K562 (cell line): ENCODE measurements around the gene COL21A1. TPM values are rescaled to one million over a fixed set of nuclear protein-coding genes. Genes with fewer than 3 reads are reported as not detected.

ENCODE experiments used
- ATAC-seq: fragments of 200-7000 bp; cut with Tn5 transposase; 3 replicates; pipeline ENCODE4 v1.9.1; 2020; ENCODE audit warnings: moderate library complexity
- BruUV-seq: library from RNA; stranded (reverse); fragments of 400-500 nt; replicated peaks from 2 replicates; lab custom pipeline; 2021; lab: Mats Ljungman, UMichigan
- CTCF ChIA-PET: fragments of 300-600 bp; formaldehyde crosslinking; extraction: SDS; loops from one replicate; lab custom pipeline; 2021; ENCODE audit warnings: low intra/inter-chr PET ratio; lab: Yijun Ruan, JAX
- POLR2A ChIA-PET: fragments of 300-600, 350-650 bp; sonication (Branson Sonifier 250); formaldehyde crosslinking; extraction: SDS; loops from one replicate; lab custom pipeline; 2021; ENCODE audit warnings: antibody characterized with exemption, inconsistent platforms; lab: Yijun Ruan, JAX
- DNase-seq, 4 experiments: peaks; one replicate each; pipeline versions ENCODE4 v3.0.0 to v3.0.0-alpha.2; 2011 to 2018; ENCODE audit warnings: low spot score in 3 of 4, mixed read lengths in 3 of 4; ENCODE audit errors: extremely low read depth in 1 of 4
- FAIRE-seq: peaks from 2 replicates; lab custom pipeline; 2011; peaks lifted over from hg19 to GRCh38; lab: Jason Lieb, UNC
- H2AFZ ChIP-seq: 2 replicates; pipeline ENCODE4 v1.6.0; 2011; ENCODE audit warnings: low read depth, low read length, control low read depth, inconsistent platforms
- H3K27ac ChIP-seq: fragments of 200-600 bp; 3 replicates; pipeline ENCODE4 v1.8.0; 2011; ENCODE audit warnings: low read depth, mild to moderate bottlenecking, control low read depth, inconsistent platforms, low read length, moderate library complexity, mixed read lengths; ENCODE audit errors: extremely low read depth
- H3K27me3 ChIP-seq, 2 experiments: fragments of 300-600 bp in 1 of 2; 2 replicates in 1 of 2; 3 replicates in 1 of 2; pipeline versions ENCODE4 v1.6.0 to v1.8.0; 2011; ENCODE audit warnings: inconsistent platforms in 2 of 2, low read length in 2 of 2, mild to moderate bottlenecking in 1 of 2, mixed read lengths in 1 of 2, moderate library complexity in 1 of 2; ENCODE audit not compliant: control insufficient read depth in 2 of 2, insufficient read depth in 2 of 2
- H3K36me3 ChIP-seq: fragments of 300-600 bp; 3 replicates; pipeline ENCODE4 v1.8.0; 2011; ENCODE audit warnings: mild to moderate bottlenecking, low read length, inconsistent platforms; ENCODE audit not compliant: control insufficient read depth, insufficient read depth
- H3K4me1 ChIP-seq, 2 experiments: fragments of 200-600 bp in 1 of 2; replicated peaks in 1 of 2; 2 replicates in 1 of 2; 3 replicates in 1 of 2; pipeline versions ENCODE4 v1.5.1 to v1.8.0; 2011; ENCODE audit warnings: inconsistent platforms in 2 of 2, low read length in 2 of 2, mild to moderate bottlenecking in 1 of 2, mixed read lengths in 1 of 2, moderate library complexity in 1 of 2; ENCODE audit not compliant: control insufficient read depth in 2 of 2, insufficient read depth in 2 of 2
- H3K4me2 ChIP-seq: 2 replicates; pipeline ENCODE4 v1.6.1; 2011; ENCODE audit warnings: low read length, control low read depth, inconsistent platforms, mixed read lengths; ENCODE audit not compliant: insufficient read depth
- H3K4me3 ChIP-seq: fragments of 200-600 bp; sonication (generic), shearing (Covaris generic); 2 replicates; pipeline ENCODE4 v1.5.1; 2016; ENCODE audit warnings: control low read depth, inconsistent platforms
- H3K79me2 ChIP-seq: fragments of 200-600 bp; 3 replicates; pipeline ENCODE4 v1.8.0; 2011; ENCODE audit warnings: low read length, inconsistent platforms; ENCODE audit not compliant: control insufficient read depth, insufficient read depth
- H3K9ac ChIP-seq, 2 experiments: 2 replicates each; pipeline versions ENCODE4 v1.6.0 to v1.6.1; 2011; ENCODE audit warnings: low read depth in 2 of 2, low read length in 2 of 2, control low read depth in 1 of 2, inconsistent platforms in 1 of 2, mild to moderate bottlenecking in 1 of 2, mixed read lengths in 1 of 2; ENCODE audit not compliant: insufficient read depth in 1 of 2
- H3K9me1 ChIP-seq: one replicate; pipeline ENCODE4 v1.6.0; 2011; ENCODE audit warnings: inconsistent platforms, mild to moderate bottlenecking, low read length, moderate library complexity; ENCODE audit not compliant: control insufficient read depth, insufficient read depth
- H3K9me3 ChIP-seq: replicated peaks from 2 replicates; pipeline ENCODE4 v1.5.1; 2011; ENCODE audit warnings: low read depth, low read length, inconsistent platforms; ENCODE audit not compliant: control insufficient read depth, insufficient read depth
- H4K20me1 ChIP-seq: replicated peaks from 2 replicates; pipeline ENCODE4 v1.6.1; 2011; ENCODE audit warnings: low read length, inconsistent platforms, mixed read lengths; ENCODE audit not compliant: control insufficient read depth, insufficient read depth
- BMI1 ChIP-seq: fragments of 150-350 bp; IDR thresholded peaks from 2 replicates; pipeline ENCODE4 v1.6.1; 2014; ENCODE audit warnings: low read length
- COPS2 ChIP-seq: fragments of 450-650 bp; conservative IDR thresholded peaks from 2 replicates; pipeline ENCODE4 v1.6.1; 2016; ENCODE audit warnings: mild to moderate bottlenecking, moderate library complexity
- GATAD2A ChIP-seq: fragments of 450-650 bp; IDR thresholded peaks from 2 replicates; pipeline ENCODE4 v1.6.1; 2017
- NFE2L1 ChIP-seq: fragments of 450-650 bp; IDR thresholded peaks from 2 replicates; pipeline ENCODE4 v1.6.1; 2016; ENCODE audit warnings: missing genetic modification characterization, low read depth, mild to moderate bottlenecking, missing compliant biosample characterization, moderate library complexity, borderline replicate concordance
- NFIC ChIP-seq: fragments of 450-650 bp; IDR thresholded peaks from 2 replicates; pipeline ENCODE4 v1.6.1; 2017; ENCODE audit warnings: mild to moderate bottlenecking, inconsistent platforms
- PCBP1 ChIP-seq: fragments of 200-400 bp; formaldehyde crosslinking; IDR thresholded peaks from 2 replicates; pipeline ENCODE4 v1.6.1; 2018; ENCODE audit warnings: mild to moderate bottlenecking, low read depth, low read length; ENCODE audit not compliant: poor library complexity, severe bottlenecking
- PURB ChIP-seq: sonication (generic); formaldehyde crosslinking; IDR thresholded peaks from 2 replicates; pipeline ENCODE4 v1.9.0; 2021; ENCODE audit warnings: low read depth, mild to moderate bottlenecking, missing genetic modification reagents
- ZEB2 ChIP-seq: fragments of 450-650 bp; IDR thresholded peaks from 2 replicates; pipeline ENCODE4 v1.6.1; 2016
- ZNF124 ChIP-seq: sonication (generic); formaldehyde crosslinking; IDR thresholded peaks from 2 replicates; pipeline ENCODE4 v1.8.1; 2022; ENCODE audit warnings: missing genetic modification reagents
- ZNF140 ChIP-seq: fragments of 250-450 bp; sonication (Bioruptor Pico); IDR thresholded peaks from 2 replicates; pipeline ENCODE4 v1.8.0; 2021; ENCODE audit warnings: moderate library complexity, mild to moderate bottlenecking, inconsistent platforms
- WGBS: fragments of 100-300 bp; shearing (Covaris generic); methylation state at CpG from one replicate; pipeline ENCODE4 v1.1.6; 2016; ENCODE audit warnings: low coverage, mixed read lengths; ENCODE audit not compliant: insufficient coverage; ENCODE audit errors: missing lambda C conversion rate; 5-methylcytosine and 5-hydroxymethylcytosine counted together
- in situ Hi-C: fragments of 300-500 bp; cut with MboI; formaldehyde crosslinking; loops from 4 replicates; pipeline ENCODE4 v1.15.0; 2018; ENCODE audit warnings: inconsistent platforms, mixed read lengths
- intact Hi-C: fragments of 100-400 bp; cut with micrococcal nuclease; formaldehyde crosslinking; loops from 2 replicates; pipeline ENCODE4 v1.14.2; 2022
- polyA plus RNA-seq, 8 experiments: library from polyadenylated mRNA; depleted of rRNA in 4 of 8; stranded (reverse) in 5 of 8; unstranded in 3 of 8; fragments of >200 nt; fragmentation: Nextera tagmentation in 2 of 8; fragmentation: Illumina TruSeq in 1 of 8; extraction: Ambion mirVana in 2 of 8; extraction: Trizol in 1 of 8; gene quantifications; 2 replicates each; pipeline versions ENCODE4 v1.2.1 to v1.2.3, GENCODE V29; 2011 to 2014; ENCODE audit warnings: inconsistent platforms in 1 of 8, missing spikeins in 1 of 8
- total RNA-seq, 7 experiments: library from RNA; depleted of rRNA in 6 of 7; stranded (reverse); fragments of >200 nt in 6 of 7; fragmentation: Illumina TruSeq in 2 of 7; extraction: Trizol in 2 of 7; gene quantifications; 2 replicates each; pipeline versions ENCODE4 v1.2.1 to v1.2.3, GENCODE V29; 2011 to 2021; ENCODE audit warnings: low replicate concordance in 1 of 7
- TF ChIP-seq, protein P1 (sequence below), 2 experiments: fragments of 200-800 bp in 1 of 2; sonication (Bioruptor generic) in 1 of 2; sonication (generic) in 1 of 2; formaldehyde crosslinking in 1 of 2; IDR thresholded peaks in 1 of 2; conservative IDR thresholded peaks in 1 of 2; 2 replicates each; pipeline versions ENCODE4 v1.5.0 to v1.6.1; 2016 to 2020; ENCODE audit warnings: missing compliant biosample characterization in 1 of 2, missing genetic modification characterization in 1 of 2, missing genetic modification reagents in 1 of 2
- TF ChIP-seq, protein P2 (sequence below), 2 experiments: IDR thresholded peaks; 2 replicates each; pipeline ENCODE4 v1.6.1; 2012; ENCODE audit warnings: improper control_type of control experiment in 2 of 2, low read depth in 2 of 2, low read length in 2 of 2, borderline replicate concordance in 1 of 2
- TF ChIP-seq, protein P3 (sequence below), 2 experiments: fragments of 450-650 bp in 1 of 2; IDR thresholded peaks; 2 replicates each; pipeline ENCODE4 v1.6.1; 2011 to 2017; ENCODE audit warnings: low read depth in 2 of 2, antibody characterized with exemption in 1 of 2, borderline replicate concordance in 1 of 2, low read length in 1 of 2, mild to moderate bottlenecking in 1 of 2, mixed read lengths in 1 of 2; ENCODE audit not compliant: control insufficient read depth in 1 of 2
- TF ChIP-seq, protein P4 (sequence below): fragments of 250-450 bp; sonication (Bioruptor Pico); IDR thresholded peaks from 2 replicates; pipeline ENCODE4 v1.8.0; 2021; ENCODE audit warnings: moderate library complexity, mild to moderate bottlenecking, inconsistent platforms

Gene COL21A1
- total and polyA plus RNA-seq, 9 of the 15 experiments (the other 6 are each of a cell fraction or from before 2014, with no cell fraction given) = 0.03 to 0.76 (median 0.25) TPM

DNA sequence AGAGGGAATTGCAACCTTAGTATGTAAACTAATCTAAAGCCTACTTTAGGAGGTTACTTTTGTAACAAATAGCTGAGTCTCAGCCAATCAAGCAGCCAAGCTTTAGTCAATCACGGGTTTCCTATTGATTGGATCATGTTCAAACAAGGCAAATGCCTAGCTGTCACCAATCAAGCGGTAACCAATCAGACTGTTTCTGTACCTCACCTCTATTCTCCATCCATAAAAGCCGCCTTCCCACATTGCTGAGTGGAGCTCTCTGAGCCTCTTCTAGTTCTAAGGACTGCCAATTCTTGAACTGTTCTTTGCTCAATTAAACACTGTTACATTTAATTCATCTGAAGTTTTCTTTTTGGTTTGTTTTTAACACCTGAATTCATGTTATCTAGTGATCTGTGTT lies 223.6 kb downstream of the COL21A1 start:
- CTCF ChIA-PET = no interaction called here
- TF ChIP-seq ZNF124 (CRISPR knock-in tag) (no peak), BMI1 (no peak), ZEB2 (no peak), NFE2L1 (tag) (no peak), ZNF140 (CRISPR knock-in tag) (no peak), GATAD2A (no peak), NFIC (no peak), PURB (CRISPR knock-in tag) (no peak), PCBP1 (no peak), COPS2 (no peak)
- TF ChIP-seq, protein P1, sequence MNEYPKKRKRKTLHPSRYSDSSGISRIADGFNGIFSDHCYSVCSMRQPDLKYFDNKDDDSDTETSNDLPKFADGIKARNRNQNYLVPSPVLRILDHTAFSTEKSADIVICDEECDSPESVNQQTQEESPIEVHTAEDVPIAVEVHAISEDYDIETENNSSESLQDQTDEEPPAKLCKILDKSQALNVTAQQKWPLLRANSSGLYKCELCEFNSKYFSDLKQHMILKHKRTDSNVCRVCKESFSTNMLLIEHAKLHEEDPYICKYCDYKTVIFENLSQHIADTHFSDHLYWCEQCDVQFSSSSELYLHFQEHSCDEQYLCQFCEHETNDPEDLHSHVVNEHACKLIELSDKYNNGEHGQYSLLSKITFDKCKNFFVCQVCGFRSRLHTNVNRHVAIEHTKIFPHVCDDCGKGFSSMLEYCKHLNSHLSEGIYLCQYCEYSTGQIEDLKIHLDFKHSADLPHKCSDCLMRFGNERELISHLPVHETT (CRISPR knock-in tag; conservative IDR thresholded peaks at IDR 0.05 in 1 of 2, IDR thresholded peaks at IDR 0.05 in 1 of 2) = no peak
- TF ChIP-seq, protein P2, sequence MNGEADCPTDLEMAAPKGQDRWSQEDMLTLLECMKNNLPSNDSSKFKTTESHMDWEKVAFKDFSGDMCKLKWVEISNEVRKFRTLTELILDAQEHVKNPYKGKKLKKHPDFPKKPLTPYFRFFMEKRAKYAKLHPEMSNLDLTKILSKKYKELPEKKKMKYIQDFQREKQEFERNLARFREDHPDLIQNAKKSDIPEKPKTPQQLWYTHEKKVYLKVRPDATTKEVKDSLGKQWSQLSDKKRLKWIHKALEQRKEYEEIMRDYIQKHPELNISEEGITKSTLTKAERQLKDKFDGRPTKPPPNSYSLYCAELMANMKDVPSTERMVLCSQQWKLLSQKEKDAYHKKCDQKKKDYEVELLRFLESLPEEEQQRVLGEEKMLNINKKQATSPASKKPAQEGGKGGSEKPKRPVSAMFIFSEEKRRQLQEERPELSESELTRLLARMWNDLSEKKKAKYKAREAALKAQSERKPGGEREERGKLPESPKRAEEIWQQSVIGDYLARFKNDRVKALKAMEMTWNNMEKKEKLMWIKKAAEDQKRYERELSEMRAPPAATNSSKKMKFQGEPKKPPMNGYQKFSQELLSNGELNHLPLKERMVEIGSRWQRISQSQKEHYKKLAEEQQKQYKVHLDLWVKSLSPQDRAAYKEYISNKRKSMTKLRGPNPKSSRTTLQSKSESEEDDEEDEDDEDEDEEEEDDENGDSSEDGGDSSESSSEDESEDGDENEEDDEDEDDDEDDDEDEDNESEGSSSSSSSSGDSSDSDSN (IDR thresholded peaks at IDR 0.05; ENCODE audit: borderline replicate concordance in 1 of 2, low read depth in 2 of 2, low read length in 2 of 2) = no peak
- TF ChIP-seq, protein P3, sequence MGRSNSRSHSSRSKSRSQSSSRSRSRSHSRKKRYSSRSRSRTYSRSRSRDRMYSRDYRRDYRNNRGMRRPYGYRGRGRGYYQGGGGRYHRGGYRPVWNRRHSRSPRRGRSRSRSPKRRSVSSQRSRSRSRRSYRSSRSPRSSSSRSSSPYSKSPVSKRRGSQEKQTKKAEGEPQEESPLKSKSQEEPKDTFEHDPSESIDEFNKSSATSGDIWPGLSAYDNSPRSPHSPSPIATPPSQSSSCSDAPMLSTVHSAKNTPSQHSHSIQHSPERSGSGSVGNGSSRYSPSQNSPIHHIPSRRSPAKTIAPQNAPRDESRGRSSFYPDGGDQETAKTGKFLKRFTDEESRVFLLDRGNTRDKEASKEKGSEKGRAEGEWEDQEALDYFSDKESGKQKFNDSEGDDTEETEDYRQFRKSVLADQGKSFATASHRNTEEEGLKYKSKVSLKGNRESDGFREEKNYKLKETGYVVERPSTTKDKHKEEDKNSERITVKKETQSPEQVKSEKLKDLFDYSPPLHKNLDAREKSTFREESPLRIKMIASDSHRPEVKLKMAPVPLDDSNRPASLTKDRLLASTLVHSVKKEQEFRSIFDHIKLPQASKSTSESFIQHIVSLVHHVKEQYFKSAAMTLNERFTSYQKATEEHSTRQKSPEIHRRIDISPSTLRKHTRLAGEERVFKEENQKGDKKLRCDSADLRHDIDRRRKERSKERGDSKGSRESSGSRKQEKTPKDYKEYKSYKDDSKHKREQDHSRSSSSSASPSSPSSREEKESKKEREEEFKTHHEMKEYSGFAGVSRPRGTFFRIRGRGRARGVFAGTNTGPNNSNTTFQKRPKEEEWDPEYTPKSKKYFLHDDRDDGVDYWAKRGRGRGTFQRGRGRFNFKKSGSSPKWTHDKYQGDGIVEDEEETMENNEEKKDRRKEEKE (IDR thresholded peaks at IDR 0.05; ENCODE audit: borderline replicate concordance in 1 of 2, control insufficient read depth in 1 of 2, low read depth in 2 of 2, low read length in 1 of 2) = no peak
- TF ChIP-seq, protein P4, sequence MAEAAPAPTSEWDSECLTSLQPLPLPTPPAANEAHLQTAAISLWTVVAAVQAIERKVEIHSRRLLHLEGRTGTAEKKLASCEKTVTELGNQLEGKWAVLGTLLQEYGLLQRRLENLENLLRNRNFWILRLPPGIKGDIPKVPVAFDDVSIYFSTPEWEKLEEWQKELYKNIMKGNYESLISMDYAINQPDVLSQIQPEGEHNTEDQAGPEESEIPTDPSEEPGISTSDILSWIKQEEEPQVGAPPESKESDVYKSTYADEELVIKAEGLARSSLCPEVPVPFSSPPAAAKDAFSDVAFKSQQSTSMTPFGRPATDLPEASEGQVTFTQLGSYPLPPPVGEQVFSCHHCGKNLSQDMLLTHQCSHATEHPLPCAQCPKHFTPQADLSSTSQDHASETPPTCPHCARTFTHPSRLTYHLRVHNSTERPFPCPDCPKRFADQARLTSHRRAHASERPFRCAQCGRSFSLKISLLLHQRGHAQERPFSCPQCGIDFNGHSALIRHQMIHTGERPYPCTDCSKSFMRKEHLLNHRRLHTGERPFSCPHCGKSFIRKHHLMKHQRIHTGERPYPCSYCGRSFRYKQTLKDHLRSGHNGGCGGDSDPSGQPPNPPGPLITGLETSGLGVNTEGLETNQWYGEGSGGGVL (CRISPR knock-in tag) = no peak

More for the DNA sequence above, 223.6 kb downstream of the COL21A1 start:
- H4K20me1 ChIP-seq = no peaks in the 10 kb centered on the region
- no peaks in the 10 kb centered on the region for H3K9me1 ChIP-seq
- H3K4me3 ChIP-seq = no peak overlapping the region
- DNase-seq (no peak), ATAC-seq (no peak), FAIRE-seq (no peak)
- H3K79me2 ChIP-seq = no peaks in the 10 kb centered on the region
- no peak overlapping the region for H2AFZ ChIP-seq
- no peaks in the 10 kb centered on the region for H3K36me3 ChIP-seq
- in situ Hi-C loops = no loop called here
- 0% methylated on average over 3 of the region's 3 CpGs for WGBS
- intact Hi-C loops = no loop called here
- no peak overlapping the region for H3K9ac ChIP-seq
- no peak overlapping the region for H3K27ac ChIP-seq
- BruUV-seq = no TSS peak
- H3K4me1 ChIP-seq = no peaks in the 10 kb centered on the region
- no peaks in the 10 kb centered on the region for H3K27me3 ChIP-seq
- POLR2A ChIA-PET = no interaction called here
- H3K4me2 ChIP-seq = no peak overlapping the region
- H3K9me3 ChIP-seq = no peaks in the 10 kb centered on the region
